NCI-H82 treated with DMSO at 0.1 percent for 48 hours (cell line): ENCODE results near the gene ARHGEF2.

Experiments used
- DNase-seq: peaks from one replicate; lab custom pipeline; 2025; ENCODE audit not compliant: unreplicated experiment; lab: John Stamatoyannopoulos, UW

The ARHGEF2 gene

GRCh38 chr1:155978325-155978972 is at the start of gene ARHGEF2:
Gene ARHGEF2 (minus strand): TSS chr1:155978547. CDS start chr1:155978427, 120 bp downstream.
- DNase-seq: peak; percentile 80

- DNase-seq: no peak
These were observed 48.2 kb upstream of the ARHGEF2 start for GRCh38 chr1:156026588-156026987.

DNA sequence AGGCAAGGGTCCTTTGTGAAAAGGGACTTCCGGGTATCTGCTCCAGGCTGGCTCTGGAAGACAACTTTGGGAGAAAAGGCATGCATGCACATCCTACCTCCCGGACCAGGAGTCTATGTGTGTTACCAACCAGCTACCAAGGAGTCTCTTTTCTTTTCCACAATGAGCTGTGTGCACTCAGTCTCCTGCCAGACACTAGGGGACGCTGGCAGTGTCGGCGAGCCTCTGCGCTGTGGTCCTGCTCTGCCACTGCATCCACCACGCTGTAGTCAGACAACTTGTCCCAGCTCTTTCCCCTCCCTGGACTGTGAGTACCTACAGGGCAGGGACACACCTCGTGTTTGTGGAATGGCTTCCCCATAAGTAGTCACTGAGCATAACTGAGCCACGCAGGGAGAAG is 47.5 kb upstream of the ARHGEF2 start:
- peak; percentile 54 for DNase-seq

GRCh38 chr1:156024801-156025200 is 46.5 kb upstream of the ARHGEF2 start:
- no peak for DNase-seq

- DNase-seq: no peak
These were observed 43.6 kb upstream of the ARHGEF2 start for GRCh38 chr1:156021954-156022353.

GRCh38 chr1:156021093-156021428 is 42.7 kb upstream of the ARHGEF2 start:
- no peak for DNase-seq

DNA sequence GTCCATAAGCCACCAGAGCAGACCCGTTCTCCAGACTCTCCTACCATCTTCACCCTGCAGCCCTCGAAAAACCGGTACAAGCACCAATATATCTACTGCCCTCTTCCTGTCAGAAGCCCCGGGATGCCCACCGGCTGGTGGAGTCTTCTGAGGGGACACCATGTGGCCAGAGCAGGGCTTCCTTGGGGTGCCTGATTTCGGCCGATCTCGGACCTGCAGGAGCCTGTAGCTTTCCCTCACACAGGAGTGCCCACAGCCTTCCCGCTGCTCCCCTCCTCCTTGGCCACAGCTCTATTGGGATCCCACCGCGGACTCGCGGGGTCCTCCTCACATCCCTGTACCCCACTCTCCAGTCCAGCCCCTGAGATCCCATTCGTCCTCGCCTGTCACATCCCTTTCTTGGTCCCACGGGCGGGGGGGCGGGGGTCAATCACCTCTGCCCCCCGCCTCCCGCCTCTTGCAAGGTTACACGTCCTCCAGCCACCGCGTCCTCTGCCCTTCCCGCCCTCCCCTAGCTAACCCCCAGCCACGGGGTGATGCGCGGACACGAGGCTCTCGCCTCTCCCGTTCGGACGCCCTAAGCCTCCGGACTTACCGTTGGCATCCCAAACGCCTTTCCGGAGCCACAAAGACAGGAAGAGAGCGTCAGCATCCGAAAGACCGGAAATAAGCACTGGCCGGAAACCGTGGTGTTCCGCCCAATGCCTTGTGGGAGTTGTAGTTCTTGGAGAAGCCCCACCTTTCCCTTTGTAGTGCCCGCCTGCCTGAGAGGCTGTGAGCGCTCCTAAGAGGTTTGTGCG is 42.1 kb upstream of the ARHGEF2 start, which contains the start of gene SSR2:
Gene SSR2 (minus strand): TSS at position 659 of the 800 bp plus-strand sequence. CDS start 784 bp downstream, outside the sequence.
- peak; percentile 93 for DNase-seq

DNA sequence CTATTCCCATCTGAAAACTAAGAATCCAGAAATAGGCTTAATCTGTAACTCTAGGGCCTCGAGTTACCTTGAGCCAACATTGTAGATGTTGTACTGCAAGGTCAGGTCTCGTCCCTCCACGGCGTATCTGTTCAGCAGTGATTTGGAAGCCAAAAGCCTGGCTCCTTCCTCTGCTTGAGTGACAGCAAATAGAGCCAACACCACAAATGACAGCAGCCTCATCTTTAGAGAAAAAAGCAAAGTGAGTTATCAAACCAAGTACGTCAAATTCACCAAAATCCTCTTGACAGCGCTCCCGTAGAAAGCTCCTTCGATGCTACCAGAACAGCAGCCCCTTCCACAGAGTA is 41.6 kb upstream of the ARHGEF2 start:
- DNase-seq: no peak

DNA sequence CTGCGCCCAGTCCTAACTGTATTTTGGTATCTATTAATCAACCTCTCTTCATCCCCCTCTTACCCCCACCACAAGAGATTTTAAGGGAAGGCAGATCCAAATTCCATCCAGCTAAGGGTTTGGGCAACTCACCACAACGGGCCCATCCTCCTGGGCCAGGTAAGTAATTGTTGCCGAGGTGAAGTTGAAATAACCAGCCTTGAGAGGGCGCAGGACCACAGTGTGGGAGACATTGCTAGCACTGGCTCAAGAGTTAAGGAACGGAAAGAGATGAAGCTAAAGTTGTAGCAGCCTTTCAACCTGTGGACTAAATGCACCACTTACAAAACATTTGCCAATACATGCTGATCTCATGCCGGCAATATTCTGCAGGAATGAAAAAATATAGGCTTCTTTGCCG is 36.5 kb upstream of the ARHGEF2 start:
- no peak for DNase-seq

- no peak for DNase-seq
These were observed 33.9 kb upstream of the ARHGEF2 start for GRCh38 chr1:156012051-156012817.

- DNase-seq: no peak
These were observed 31.1 kb upstream of the ARHGEF2 start for GRCh38 chr1:156009404-156009803.

DNA sequence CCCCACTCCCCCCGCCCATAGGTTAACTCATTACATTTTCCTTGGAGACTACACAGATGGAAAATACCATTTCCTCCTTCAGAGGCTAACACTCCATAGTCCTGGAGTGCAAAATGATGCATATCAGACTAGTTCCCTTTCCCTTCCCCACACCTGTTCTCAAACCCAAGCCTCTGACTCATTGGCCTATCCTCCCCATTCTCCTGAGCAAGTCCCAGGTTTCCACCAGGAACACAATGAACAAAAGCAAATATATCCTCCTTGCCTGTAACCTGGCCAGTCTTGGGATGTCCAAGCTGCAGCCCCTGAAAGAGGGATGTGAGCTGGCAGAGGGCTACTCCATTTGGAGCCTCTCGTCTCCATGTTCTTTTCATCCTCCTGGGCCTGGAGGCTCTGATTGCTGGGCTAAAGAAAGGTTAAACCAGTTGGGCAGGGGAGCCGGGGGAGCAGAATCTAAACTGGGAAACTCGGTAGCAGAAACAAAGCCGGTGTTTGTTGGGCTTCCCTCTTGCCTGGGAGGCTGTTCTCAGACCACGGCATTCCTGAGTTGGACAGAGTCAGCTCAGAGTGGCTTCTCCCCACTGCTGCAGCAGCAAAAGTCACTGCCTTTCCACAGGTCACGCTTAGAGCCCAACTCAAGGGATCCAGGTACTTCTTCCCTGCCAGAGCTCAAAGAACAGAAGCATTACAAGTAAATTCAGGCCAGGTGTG is 28.5 kb upstream of the ARHGEF2 start:
- DNase-seq: no peak

- DNase-seq: no peak
These were observed 26.7 kb upstream of the ARHGEF2 start for GRCh38 chr1:156004843-156005584.

- DNase-seq: no peak
These were observed 25.5 kb upstream of the ARHGEF2 start for GRCh38 chr1:156003923-156004188.

DNA sequence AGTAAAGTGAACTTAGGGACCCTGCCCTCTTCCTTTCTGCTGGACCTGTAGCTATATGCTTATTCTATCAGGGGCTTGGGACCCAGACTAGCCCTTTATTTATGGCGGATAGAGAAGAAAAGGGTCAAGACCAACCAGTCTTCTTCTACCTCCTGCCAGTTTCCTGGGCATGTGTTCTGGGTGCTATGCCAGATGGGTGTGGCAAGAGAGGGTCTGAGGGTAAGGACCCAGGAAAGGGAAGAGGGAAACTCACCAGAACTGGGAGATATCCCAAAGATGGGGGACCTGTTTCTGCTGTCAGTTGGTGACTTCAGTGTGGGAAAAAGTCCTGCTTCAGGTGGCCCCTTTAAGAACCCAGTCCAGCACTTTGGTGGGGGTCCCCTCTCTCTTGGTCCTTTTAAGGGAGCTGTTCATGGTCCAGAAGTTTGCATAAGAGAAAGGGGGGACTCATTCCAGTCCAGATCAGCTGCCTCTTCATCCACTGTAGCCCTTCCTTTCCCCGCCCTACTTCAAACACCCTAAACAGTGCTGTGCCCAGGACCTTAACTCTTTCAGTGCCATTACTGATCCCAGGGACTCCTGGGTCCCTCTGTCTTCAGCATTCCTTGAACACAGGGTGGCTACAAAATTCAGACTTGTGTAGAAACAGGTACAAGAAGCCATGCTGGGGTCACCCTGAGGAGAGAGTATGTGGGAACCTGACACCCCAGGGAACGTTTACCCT is 24.0 kb upstream of the ARHGEF2 start:
- no peak for DNase-seq

- DNase-seq: no peak
These were observed 23.4 kb upstream of the ARHGEF2 start for GRCh38 chr1:156001662-156002171.

DNA sequence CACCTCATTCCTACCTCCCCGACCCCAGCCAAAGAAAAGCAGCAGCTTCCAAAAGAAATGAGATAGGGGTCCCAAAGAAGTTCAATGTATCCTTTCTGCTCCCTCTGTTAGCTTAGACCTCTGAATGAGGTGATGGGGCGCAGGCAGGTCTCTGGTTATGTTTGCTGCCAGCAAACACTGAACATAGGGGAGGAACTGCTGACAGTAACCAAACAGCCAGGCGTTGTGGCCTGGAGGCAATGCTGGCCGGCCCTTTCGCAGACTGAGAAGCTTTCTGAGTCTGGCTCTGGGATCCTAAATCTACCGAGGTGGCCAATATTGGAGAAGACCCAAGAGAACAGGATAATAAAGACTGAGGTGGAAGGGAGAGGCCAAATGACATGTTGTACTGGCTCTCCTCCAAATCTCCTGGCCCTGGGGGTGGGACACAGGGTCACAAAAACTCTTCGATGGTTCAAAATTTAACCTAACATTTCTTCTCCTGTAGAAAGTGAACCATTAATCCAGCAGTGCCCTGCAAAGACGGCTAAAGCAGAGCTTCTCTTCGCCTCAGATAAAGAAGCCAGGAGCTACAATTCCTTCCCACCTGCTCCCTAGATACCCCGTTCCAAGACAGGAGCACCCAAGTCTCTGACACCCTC is 22.8 kb upstream of the ARHGEF2 start:
- no peak for DNase-seq

DNA sequence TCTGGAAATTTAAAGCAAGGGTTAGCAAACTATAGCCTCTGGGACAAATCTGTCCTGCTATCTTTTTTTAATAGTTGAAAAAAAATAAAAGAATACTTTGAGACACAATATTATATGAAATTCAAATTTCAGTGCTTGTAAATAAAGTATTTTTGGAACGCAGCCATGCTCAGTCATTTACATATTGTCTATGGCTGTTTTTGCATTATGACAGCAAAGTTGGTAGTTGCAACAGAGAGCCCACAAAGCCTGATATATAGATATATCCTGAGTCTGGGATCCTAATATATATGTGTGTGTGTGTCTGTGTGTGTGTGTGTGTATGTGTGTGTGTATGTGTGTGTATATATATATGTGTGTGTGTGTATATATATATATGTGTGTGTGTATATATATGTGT is 21.6 kb upstream of the ARHGEF2 start:
- no peak for DNase-seq

- no peak for DNase-seq
These were observed 17.8 kb upstream of the ARHGEF2 start for GRCh38 chr1:155996166-155996565.
